Measurements from ENCODE around the gene CRYBA2. TPM values are rescaled to one million over a fixed set of nuclear protein-coding genes. Genes with fewer than 3 reads are reported as not detected.

CRYBA2 gene
- total RNA-seq, 2 experiments from 2014 or later = not detected

DNA sequence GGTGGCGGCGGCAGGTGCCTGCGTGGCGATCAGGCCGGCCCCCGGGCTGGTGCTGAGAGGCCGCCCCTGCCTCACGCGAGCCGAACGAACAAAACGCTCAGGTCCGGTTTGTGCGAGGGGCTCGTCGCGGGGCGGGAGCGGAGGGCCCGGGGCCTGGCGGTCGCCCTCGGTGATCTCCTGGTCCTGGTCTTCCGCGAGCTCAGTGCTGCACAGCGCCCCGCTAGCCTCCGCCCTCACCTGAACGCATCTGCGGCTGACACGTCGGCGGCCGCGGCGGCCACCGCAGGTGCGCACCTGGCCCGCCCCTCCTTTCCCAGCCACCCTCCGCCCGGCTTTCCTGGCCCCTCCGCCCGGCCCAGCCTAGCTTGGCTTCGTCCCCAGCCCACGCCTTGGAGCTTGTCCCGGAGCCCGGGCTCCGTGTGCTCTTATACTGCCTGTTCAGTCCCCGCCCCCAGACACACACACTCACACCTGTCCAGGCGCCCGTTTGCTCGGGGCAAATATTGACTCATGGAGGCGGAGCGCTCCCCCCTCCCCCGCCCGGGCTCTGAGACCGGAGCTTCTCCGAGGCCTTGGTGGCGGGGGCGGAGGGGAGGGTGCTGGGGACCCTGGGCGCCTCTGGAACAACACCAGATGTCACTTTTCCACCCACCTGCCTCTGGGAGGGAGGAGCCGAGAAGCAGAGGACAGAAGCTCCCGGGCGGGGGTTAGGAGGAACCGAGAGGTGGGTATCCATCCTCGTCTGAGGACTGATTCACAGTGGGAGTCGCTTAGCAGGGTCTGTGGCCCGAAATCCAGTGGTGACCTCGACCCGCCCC is 8.6 kb upstream of the CRYBA2 start:
- ChIA-PET POLR2A (interaction anchor here (1.1 to 1.2 kb wide), 2 partner anchors 21 to 22 kb away, joined by 3 to 4 read pairs; no protein-coding TSS in a partner anchor), CTCF (interaction anchor here (1.2 to 1.5 kb wide), 3 partner anchors 21 to 293 kb away, joined by 4 to 5 read pairs (median 4); no protein-coding TSS in a partner anchor)
- peaks cover 74% of the 10 kb centered on the region for H3K27me3 Mint-ChIP-seq
- no peak for DNase-seq
- H3K27ac Mint-ChIP-seq = no peak overlapping the region
- H3K36me3 Mint-ChIP-seq (ENCODE audit: low read depth) = no peaks in the 10 kb centered on the region
- peaks cover 7% of the 10 kb centered on the region for H3K4me1 Mint-ChIP-seq
- no peak overlapping the region for H3K4me3 Mint-ChIP-seq
- H3K9me3 Mint-ChIP-seq = no peaks in the 10 kb centered on the region

DNA sequence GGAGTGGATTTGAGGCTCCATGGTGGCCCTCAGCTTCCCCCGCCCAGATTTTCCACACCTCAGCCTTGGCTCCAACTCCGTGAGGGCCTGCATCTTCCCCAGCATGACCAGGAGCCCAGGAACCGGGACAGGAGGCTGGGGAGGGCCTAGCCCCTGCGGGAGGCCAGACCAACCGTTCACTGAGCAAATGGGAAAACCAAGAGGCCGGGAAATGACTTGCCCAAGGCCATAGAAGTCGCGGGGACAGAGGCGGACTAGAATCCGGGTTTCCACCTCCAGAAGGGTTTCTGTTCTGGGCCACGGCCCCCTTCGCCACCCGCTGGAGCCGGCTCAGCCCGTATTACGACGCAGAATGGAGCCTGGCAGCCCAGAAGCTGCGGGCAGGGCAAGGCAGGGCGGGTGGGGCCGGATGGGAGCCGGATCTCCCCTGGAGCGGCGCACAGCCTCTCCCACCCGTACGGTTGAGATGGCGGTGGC is 7.9 kb upstream of the CRYBA2 start:
- Mint-ChIP-seq H3K4me3 (no peak overlapping the region), H3K36me3 (ENCODE audit: low read depth) (no peaks in the 10 kb centered on the region), H3K27me3 (peaks cover 76% of the 10 kb centered on the region), H3K27ac (no peak overlapping the region), H3K4me1 (peaks cover 7% of the 10 kb centered on the region), H3K9me3 (no peaks in the 10 kb centered on the region)
- CTCF ChIA-PET = interaction anchor here (1.2 kb wide), 1 partner anchor 294 kb away, joined by 5 read pairs; no protein-coding TSS in a partner anchor
- POLR2A ChIA-PET = interaction anchor here (1.1 to 1.2 kb wide), 2 partner anchors 20 to 21 kb away, joined by 3 to 4 read pairs; no protein-coding TSS in a partner anchor
- DNase-seq = no peak

DNA sequence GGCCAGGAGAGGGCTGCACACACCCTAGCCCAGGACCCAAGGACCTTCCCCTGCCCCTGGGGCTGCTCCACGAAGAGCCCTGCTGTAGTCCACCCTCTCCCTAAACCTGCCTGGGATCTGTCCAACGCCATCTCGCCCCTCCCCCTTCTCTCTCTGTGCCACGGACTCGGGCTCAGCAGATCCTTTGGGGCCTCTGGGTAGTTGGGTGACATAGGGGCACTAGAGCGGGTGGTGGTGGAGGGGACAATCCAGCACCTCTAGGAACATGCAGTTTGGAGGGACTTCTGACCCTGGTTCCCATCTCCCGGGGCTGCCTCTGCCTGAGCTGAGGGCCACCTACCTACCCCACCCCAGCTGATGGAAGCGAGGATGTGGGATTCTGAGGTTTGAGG is 7.3 kb upstream of the CRYBA2 start:
- ChIA-PET CTCF (no interaction called here), POLR2A (no interaction called here)
- DNase-seq = no peak
- Mint-ChIP-seq H3K9me3 (no peaks in the 10 kb centered on the region), H3K4me1 (peaks cover 7% of the 10 kb centered on the region), H3K4me3 (no peak overlapping the region), H3K36me3 (ENCODE audit: low read depth) (no peaks in the 10 kb centered on the region), H3K27ac (no peak overlapping the region), H3K27me3 (peaks cover 78% of the 10 kb centered on the region)

DNA sequence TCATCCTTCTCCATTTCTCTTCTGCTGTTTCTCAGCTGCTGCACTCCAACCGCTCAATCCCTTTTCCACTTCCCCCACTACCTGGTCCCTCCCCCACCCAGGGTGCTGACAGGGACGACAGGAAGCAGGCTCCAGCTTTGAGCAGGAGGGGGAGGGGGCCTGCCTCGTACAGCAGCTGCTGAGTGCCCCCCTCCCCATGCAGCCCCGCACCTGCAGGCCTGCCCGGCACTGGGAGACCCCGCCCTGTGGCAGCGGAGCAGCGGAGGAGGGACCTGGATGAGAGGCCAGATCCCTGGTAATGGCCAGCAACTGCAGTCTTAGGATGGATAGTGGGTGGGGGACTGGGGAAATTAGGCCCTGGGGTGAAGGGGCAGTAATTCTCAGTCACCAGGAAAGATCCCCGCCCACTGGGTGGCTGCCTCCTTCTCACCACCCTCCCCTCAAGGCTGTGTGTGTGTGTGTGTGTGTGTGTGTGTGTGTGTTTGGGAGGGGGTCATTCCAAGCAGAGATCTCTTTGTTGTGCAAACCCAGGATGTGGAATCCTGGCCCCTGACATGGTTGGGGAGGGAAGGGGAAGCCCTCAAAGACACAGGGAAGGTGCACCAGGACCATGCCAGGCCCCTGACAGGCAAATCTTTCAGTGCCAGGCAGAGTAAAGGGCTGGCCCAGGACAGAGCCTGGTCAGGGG is 6.8 kb upstream of the CRYBA2 start:
- H3K4me1 Mint-ChIP-seq = peaks cover 7% of the 10 kb centered on the region
- no peak overlapping the region for H3K4me3 Mint-ChIP-seq
- ChIA-PET CTCF (no interaction called here), POLR2A (no interaction called here)
- H3K9me3 Mint-ChIP-seq = no peaks in the 10 kb centered on the region
- no peak for DNase-seq
- H3K36me3 Mint-ChIP-seq (ENCODE audit: low read depth) = no peaks in the 10 kb centered on the region
- H3K27ac Mint-ChIP-seq = no peak overlapping the region
- peaks cover 78% of the 10 kb centered on the region for H3K27me3 Mint-ChIP-seq

DNA sequence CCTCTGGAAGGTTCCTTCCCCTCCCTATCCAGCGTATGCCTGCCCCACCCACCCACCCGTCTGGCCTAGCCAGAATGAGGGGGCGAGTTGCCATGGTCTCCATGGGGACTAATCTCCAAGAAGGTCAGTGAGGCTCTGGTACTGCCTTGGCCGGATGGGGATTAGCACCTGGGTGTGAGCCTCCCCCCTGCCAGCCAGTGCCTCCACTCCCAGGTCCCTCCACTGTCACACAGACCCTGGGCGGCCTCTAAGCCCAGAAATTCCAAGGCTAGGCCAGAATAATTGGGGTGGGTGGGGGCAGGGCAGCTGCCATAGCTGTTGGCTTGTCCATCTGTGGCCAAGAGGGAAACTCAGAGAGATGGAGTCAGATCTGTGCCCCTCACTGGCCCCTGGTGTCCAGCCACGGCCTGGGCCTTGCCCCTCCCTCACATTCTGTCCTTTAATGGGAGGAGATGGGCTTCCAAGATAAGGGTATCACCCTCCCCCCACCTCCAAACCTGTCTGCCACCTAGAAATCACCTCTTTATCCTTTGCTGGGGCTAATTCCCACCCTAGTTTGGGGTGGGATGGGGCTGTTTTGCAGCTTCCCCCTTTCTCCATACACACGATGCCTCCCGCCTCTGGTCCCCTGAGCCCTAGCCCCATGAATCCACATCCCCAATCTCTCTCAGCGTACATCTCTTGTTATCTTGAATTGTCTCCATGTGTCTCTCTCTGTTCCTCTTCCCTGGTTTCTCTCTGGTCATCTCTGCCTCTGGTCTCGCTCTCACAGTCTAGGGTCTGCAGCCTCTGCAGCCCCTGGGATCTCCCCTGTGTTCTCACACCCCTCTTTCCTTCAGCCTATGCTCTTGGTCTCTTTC is 6.0 kb upstream of the CRYBA2 start:
- H3K27ac Mint-ChIP-seq = no peak overlapping the region
- H3K4me1 Mint-ChIP-seq = peaks cover 7% of the 10 kb centered on the region
- H3K4me3 Mint-ChIP-seq = no peak overlapping the region
- H3K36me3 Mint-ChIP-seq (ENCODE audit: low read depth) = no peaks in the 10 kb centered on the region
- H3K27me3 Mint-ChIP-seq = peaks cover 80% of the 10 kb centered on the region
- no peaks in the 10 kb centered on the region for H3K9me3 Mint-ChIP-seq
- POLR2A ChIA-PET = no interaction called here
- CTCF ChIA-PET = interaction anchor here (7.4 kb wide), 1 partner anchor 18 kb away, joined by 51 read pairs; no protein-coding TSS in a partner anchor
- DNase-seq = no peak

DNA sequence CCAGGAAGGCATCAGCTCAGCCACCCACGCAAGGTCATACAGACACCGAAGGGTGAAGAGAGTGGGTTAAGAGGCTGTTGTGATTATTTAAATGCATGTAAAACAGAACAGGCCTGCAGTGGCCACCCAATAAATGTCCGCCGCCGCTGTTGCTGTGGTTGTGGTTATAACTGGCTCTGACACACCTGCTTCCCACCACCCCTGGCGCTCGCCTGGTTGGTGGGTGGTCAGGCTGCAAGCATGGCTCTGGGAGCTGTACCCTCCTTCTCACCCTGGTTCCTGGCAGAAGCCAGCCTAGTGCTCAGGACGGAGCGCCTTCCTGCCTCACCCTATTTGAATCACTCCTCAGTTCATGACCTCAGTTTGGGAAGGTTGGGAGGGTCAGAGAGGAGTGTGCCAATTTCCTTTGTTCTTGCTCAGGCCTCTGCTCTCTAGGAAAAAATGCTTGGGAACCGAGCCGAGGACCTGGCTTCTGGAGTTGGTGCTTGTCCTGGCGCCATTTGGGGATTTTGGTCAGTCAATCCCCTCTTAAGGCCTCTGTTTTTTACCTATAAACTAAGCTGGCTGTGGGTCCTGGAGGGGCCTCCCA is 5.3 kb upstream of the CRYBA2 start:
- Mint-ChIP-seq H3K36me3 (ENCODE audit: low read depth) (no peaks in the 10 kb centered on the region), H3K27me3 (peaks cover 79% of the 10 kb centered on the region), H3K27ac (no peak overlapping the region), H3K9me3 (no peaks in the 10 kb centered on the region), H3K4me3 (no peak overlapping the region), H3K4me1 (peaks cover 12% of the 10 kb centered on the region)
- no peak for DNase-seq
- ChIA-PET POLR2A (no interaction called here), CTCF (interaction anchor here (7.4 kb wide), 1 partner anchor 17 kb away, joined by 51 read pairs; no protein-coding TSS in a partner anchor)

DNA sequence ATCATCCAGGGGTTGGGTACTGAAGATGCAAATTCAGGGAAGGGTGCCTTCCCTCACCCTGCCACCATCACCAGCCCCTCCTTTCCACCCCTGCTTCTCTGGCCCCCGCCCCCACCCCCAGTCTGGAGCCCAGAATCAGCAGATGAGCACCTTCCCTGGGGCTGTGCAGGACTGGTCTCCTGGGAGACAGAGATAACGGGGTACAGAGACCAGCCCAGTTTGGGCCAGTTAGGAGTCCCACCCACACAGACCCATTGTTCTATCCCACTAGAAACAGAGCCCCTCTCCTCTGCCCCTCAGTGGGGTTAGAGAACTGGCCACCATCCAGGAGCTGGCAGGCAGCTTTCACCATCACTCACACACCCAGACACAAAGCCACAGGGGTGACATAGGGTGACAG is 4.5 kb upstream of the CRYBA2 start:
- H3K27ac Mint-ChIP-seq = no peak overlapping the region
- POLR2A ChIA-PET = no interaction called here
- no peaks in the 10 kb centered on the region for H3K9me3 Mint-ChIP-seq
- H3K27me3 Mint-ChIP-seq = peaks cover 75% of the 10 kb centered on the region
- CTCF ChIA-PET = interaction anchor here (0.6 to 7.4 kb wide), 2 partner anchors 13 to 17 kb away, joined by 3 to 51 read pairs; no protein-coding TSS in a partner anchor
- no peaks in the 10 kb centered on the region for H3K36me3 Mint-ChIP-seq (ENCODE audit: low read depth)
- peaks cover 7% of the 10 kb centered on the region for H3K4me1 Mint-ChIP-seq
- H3K4me3 Mint-ChIP-seq = no peak overlapping the region
- no peak for DNase-seq

DNA sequence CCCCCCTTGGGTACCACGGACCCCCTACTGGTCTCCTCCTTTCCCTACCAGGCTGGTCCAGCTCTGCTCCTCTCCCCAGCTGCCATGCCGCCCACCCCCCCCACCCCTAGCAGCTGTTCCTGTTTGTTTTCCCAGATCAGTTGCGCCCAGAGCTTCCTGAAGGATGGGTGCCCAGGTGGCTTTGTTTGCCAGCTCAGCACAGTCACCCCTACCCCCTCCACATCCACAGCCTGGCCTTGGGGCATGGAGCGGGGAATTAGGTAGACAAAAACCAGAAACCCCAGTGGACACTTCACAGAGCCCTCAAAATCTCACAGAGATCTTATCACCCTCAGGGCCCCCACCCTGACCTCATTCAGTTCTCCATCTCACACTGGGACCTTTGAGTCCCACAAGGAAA is 3.7 kb upstream of the CRYBA2 start:
- Mint-ChIP-seq H3K27ac (no peak overlapping the region), H3K4me3 (no peak overlapping the region), H3K9me3 (no peaks in the 10 kb centered on the region), H3K36me3 (ENCODE audit: low read depth) (no peaks in the 10 kb centered on the region), H3K4me1 (peaks cover 5% of the 10 kb centered on the region), H3K27me3 (peaks cover 78% of the 10 kb centered on the region)
- POLR2A ChIA-PET = no interaction called here
- DNase-seq = no peak
- CTCF ChIA-PET = interaction anchor here (1.0 to 7.4 kb wide), 4 partner anchors 13 to 26 kb away, joined by 3 to 51 read pairs (median 6); partner anchors contain the start of gene FEV

DNA sequence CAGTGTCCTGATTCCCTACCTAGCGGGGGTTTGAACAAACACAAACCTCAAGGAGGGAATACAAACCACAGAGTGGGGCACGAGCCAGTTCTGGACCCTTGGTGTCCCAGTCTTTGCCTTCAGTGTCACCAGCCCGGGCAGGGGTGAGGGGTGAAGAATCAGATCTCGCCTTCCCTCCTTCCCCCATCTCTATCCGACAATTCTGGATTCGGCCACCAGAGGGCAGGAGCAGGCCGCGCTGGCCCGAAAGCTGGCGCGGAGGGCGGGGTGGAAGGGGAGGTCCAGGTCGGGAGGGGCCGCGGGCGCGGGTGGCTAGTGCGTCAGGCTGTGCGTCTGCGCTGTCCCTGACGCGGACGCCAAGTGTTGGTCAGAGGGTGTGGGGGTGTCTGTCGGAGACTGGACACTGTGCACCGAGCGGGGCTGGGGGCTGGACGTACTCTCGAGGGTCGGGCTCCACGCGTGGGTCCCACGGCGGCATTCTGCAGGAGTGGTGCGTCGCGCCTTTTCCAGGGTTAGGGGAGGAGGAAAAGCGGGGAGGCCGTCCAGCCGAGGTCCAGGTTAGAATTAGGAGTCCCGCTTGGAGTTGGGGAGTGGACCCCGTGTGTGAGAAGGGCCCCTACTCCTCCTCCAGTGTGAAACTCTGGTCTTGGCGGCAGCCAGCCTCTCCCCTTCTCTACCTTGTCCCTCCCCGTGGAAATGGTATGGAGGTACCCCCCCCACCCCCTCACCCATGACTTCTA is 2.9 kb upstream of the CRYBA2 start:
- DNase-seq = peak; percentile 74
- Mint-ChIP-seq H3K27me3 (peaks cover 81% of the 10 kb centered on the region), H3K9me3 (no peaks in the 10 kb centered on the region), H3K4me1 (peaks cover 8% of the 10 kb centered on the region), H3K4me3 (no peak overlapping the region), H3K27ac (no peak overlapping the region), H3K36me3 (ENCODE audit: low read depth) (no peaks in the 10 kb centered on the region)
- CTCF ChIA-PET = interaction anchor here (0.8 to 7.4 kb wide), 9 partner anchors 12 to 120 kb away, joined by 3 to 51 read pairs (median 5); partner anchors contain the start of genes CFAP65 and FEV
- POLR2A ChIA-PET = no interaction called here

DNA sequence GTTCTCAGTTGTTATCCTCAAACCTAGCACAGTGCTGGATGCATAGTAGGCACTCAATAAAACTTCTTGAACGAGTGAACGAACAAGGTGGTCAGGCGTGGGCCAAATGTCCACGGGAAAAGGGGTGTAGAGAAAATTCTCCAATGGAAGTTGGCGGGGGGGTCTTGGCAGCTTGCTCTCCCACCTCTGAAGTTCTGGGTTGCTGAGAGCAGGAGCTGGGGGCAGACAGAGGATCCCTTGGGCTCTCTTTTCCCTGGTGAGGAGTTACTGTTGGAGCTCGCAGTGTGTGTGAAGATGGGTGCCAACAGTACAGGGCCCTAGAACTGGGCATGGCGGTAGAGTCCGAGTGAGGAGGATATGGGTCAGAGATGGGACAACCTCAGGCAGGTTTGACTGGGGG is 2.3 kb upstream of the CRYBA2 start:
- ChIA-PET POLR2A (no interaction called here), CTCF (interaction anchor here (0.9 to 7.4 kb wide), 12 partner anchors 12 to 314 kb away, joined by 3 to 51 read pairs (median 4); partner anchors contain the start of genes CDK5R2, FEV and PTPRN)
- no peaks in the 10 kb centered on the region for H3K36me3 Mint-ChIP-seq (ENCODE audit: low read depth)
- no peaks in the 10 kb centered on the region for H3K9me3 Mint-ChIP-seq
- H3K27me3 Mint-ChIP-seq = peaks cover 81% of the 10 kb centered on the region
- H3K4me1 Mint-ChIP-seq = peaks cover 8% of the 10 kb centered on the region
- H3K27ac Mint-ChIP-seq = no peak overlapping the region
- H3K4me3 Mint-ChIP-seq = no peak overlapping the region
- DNase-seq = no peak

DNA sequence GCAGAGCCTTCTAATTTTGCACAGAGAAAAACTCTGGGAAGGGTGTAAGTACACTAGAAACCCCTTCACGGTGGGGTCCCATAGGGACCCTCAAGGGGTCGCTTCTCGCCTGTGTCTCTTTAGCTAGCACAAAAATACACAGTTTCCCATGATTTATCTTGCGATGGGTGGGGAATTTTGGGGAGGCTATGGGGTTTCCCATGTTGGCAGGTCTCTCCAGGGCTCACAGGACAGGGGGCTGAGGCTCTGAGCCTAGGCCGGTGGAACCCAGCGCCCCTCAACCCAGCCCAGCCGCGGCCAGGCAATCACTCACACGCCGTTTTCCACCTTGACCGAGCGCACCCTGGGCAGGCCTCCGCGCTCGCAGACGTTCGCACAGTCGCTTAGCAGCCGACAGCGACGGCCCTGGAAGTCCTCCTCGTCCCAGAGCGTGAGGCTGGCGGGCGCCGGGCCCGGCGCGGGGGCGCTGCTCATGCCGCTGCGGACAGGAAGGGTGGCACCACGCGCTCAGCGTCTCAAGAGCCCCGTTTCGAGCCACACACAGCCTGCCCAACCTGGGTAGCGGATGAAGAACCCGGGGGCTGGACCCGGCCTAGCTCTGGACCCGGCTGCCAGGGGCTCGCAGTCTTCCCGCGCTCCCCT is 398 bp downstream of the CRYBA2 start:
- Mint-ChIP-seq H3K27ac (no peak overlapping the region), H3K36me3 (ENCODE audit: low read depth) (no peaks in the 10 kb centered on the region), H3K27me3 (peaks cover 82% of the 10 kb centered on the region), H3K4me1 (peaks cover 8% of the 10 kb centered on the region), H3K9me3 (no peaks in the 10 kb centered on the region), H3K4me3 (no peak overlapping the region)
- POLR2A ChIA-PET = no interaction called here
- no peak for DNase-seq
- CTCF ChIA-PET = interaction anchor here (1.3 to 7.4 kb wide), 2 partner anchors 12 to 95 kb away, joined by 4 to 51 read pairs; no protein-coding TSS in a partner anchor

Data from activated CD4-positive, alpha-beta memory T cell treated with anti-CD3 and anti-CD28 coated beads, Interleukin-2, amount 10 ng/mL, durations not matched to agents 7 days and 5 days (primary cell).